T-helper 1 cell treated with Interleukin-12 subunit alpha and Interleukin-12 subunit beta and Interleukin-4 antibody, amounts not matched to agents 30 μg/mL and 1 μg/mL, for 36 hours (primary cell): ENCODE measurements around the gene SIN3A.

Experiments used
- H3K27ac Mint-ChIP-seq: one replicate; pipeline ENCODE4 v1.8.0; 2021; ENCODE audit warnings: mild to moderate bottlenecking, mixed read lengths
- H3K27me3 Mint-ChIP-seq: one replicate; pipeline ENCODE4 v1.8.0; 2021; ENCODE audit warnings: low read depth, mixed read lengths
- H3K36me3 Mint-ChIP-seq: one replicate; pipeline ENCODE4 v1.8.0; 2021; ENCODE audit warnings: low read depth, mixed read lengths
- H3K4me1 Mint-ChIP-seq: one replicate; pipeline ENCODE4 v1.8.0; 2021; ENCODE audit warnings: low read depth, mixed read lengths
- H3K4me3 Mint-ChIP-seq: one replicate; pipeline ENCODE4 v1.8.0; 2021; ENCODE audit warnings: mild to moderate bottlenecking, moderate library complexity, mixed read lengths
- H3K9me3 Mint-ChIP-seq: one replicate; pipeline ENCODE4 v1.8.0; 2021; ENCODE audit warnings: mixed read lengths

The SIN3A gene

DNA sequence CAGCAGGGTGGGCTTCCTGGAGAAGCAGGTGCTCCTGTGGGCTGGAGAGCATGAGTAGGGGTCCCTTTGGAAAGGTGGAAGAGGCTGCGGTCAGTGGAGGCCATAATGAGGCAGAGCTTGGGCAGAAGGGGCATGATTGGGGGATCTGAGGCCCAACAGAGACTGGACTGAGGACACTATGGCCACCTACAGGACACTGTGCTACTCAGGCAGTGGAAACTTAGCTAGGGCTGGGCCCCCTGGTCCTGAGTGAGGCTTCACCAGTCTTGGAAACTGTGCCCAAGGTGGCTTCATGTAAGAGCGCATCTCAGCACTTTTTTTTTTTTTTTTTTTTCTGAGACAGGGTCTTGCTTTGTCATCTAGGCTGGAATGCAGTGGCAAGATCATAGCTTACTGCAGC lies 121.9 kb downstream of the SIN3A start:
- Mint-ChIP-seq H3K4me1 (no peaks in the 10 kb centered on the region), H3K36me3 (no peaks in the 10 kb centered on the region), H3K27ac (no peak overlapping the region), H3K4me3 (no peak overlapping the region), H3K9me3 (no peaks in the 10 kb centered on the region), H3K27me3 (peaks cover 8% of the 10 kb centered on the region)

DNA sequence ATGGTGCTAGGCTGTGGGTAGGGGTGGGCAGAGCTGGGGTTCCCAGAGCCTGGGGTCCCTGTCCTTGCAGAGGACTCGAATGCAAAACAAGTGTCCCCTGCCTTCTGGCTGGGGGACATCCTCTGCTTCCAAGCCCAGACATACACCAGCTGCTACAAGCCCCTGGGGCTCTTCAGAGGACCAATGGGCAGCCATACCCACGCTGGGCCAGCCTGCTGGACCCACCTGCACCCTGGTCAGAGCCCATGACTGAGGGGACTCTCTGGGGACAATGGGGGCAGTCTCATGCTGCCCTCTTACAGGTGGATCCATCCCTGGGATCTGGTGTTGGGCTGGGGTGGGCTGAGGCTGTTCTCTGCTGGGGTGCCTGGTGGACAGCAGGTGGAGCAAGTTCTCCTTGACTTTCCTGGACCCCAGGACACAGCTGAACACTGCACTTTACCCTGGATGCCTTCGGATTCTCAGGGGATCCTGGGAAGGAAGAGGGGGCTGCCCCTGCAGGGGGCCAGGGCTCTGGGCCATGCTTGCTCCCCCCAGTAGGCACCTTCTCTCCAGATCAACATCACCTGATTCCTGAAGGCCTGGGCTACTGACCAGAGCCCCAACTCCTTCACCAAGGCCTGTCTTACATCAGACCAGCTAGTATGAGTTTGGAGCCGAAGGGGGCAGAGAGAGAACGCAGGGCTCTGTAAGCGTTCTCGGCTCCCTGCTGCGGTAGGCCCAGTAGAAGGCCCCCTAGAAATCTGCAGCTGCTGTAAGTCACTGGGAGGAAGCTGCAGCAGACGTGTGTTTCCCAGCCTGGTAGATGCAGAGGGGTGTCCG lies 122.8 kb downstream of the SIN3A start:
- no peaks in the 10 kb centered on the region for H3K9me3 Mint-ChIP-seq
- no peak overlapping the region for H3K4me3 Mint-ChIP-seq
- no peaks in the 10 kb centered on the region for H3K36me3 Mint-ChIP-seq
- no peaks in the 10 kb centered on the region for H3K4me1 Mint-ChIP-seq
- peaks cover 8% of the 10 kb centered on the region for H3K27me3 Mint-ChIP-seq
- H3K27ac Mint-ChIP-seq: no peak overlapping the region

DNA sequence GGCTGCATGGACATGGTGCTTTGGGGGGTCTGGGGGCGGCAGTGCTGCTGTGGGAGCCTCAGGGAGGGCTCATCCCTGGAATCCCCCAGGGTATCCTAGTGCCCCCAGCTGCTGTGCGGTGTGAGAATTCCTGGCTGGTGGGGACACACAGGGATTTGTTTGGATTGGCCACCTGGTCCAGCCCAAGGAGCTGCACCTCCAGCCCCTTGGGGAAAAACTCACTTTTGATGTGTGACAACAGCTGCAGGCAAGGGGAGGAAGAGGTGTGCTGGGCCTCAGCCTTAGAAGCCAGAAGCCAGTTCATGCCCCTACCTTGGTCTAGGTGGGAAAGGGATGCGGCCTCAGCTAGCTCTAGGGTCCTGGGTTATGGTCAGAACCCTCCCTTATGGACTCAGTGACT lies 124.0 kb downstream of the SIN3A start:
- no peaks in the 10 kb centered on the region for H3K36me3 Mint-ChIP-seq
- H3K27me3 Mint-ChIP-seq: peaks cover 8% of the 10 kb centered on the region
- no peaks in the 10 kb centered on the region for H3K4me1 Mint-ChIP-seq
- no peaks in the 10 kb centered on the region for H3K9me3 Mint-ChIP-seq
- no peak overlapping the region for H3K27ac Mint-ChIP-seq
- no peak overlapping the region for H3K4me3 Mint-ChIP-seq

DNA sequence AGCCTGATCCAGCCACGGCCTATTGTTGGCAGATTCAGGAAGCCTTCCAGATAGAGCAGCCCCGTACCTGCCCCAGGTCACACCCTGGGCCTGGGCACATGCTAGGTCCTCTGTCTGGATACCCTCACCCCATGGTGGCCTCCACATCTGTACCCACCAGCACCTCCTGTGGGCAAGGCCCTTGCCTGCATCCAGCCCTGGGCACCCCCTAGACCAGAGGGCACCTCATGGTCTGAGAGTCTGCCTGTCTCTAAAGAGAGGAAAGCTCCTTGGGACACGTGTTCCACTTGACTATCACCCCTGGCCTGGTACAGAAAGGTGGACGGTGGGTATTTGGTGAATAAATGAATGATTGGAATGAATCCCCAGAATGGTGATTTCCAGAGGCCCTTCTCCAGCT lies 124.5 kb downstream of the SIN3A start:
- no peak overlapping the region for H3K4me3 Mint-ChIP-seq
- no peaks in the 10 kb centered on the region for H3K36me3 Mint-ChIP-seq
- H3K27ac Mint-ChIP-seq: no peak overlapping the region
- H3K27me3 Mint-ChIP-seq: peaks cover 7% of the 10 kb centered on the region
- no peaks in the 10 kb centered on the region for H3K4me1 Mint-ChIP-seq
- H3K9me3 Mint-ChIP-seq: no peaks in the 10 kb centered on the region

DNA sequence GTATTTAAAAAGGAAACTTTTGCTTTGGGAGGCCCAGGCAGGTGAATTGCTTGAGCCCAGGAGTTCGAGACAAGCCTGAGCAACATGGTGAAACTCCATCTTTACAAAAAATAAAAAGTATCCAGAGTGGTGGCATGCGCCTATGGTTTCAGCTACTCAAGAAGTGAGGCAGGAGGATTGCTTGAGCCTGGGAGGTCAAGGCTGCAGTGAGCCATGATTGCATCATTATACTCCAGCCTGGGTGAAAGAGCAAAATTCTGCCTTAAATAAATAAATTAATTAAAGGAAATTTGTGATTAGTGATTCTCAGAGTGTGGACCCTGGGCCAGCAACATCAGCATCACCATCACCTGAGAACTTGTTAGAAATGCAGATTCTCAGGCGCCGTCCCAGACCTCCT lies 125.6 kb downstream of the SIN3A start:
- no peaks in the 10 kb centered on the region for H3K36me3 Mint-ChIP-seq
- H3K9me3 Mint-ChIP-seq: no peaks in the 10 kb centered on the region
- H3K27me3 Mint-ChIP-seq: peaks cover 9% of the 10 kb centered on the region
- H3K4me1 Mint-ChIP-seq: no peaks in the 10 kb centered on the region
- no peak overlapping the region for H3K27ac Mint-ChIP-seq
- H3K4me3 Mint-ChIP-seq: no peak overlapping the region

DNA sequence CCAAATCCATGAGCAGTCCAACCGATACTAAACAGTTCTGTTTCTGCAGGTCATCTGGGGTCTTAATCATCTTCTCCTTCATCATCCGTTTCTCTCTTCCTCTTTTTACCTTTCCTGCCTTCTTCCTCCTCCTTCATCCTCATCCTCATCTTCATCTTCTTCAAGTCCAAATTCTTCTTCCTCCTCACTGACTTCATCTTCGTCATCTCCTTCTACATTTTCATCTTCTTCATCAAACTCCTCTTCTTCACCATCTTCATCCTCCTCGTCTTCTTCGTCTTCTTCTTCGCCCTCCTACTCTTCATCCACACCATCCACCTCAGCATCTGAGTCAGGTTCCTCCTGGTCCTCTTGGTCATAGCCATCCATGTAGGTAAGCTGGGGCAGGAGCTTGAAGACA lies 129.8 kb downstream of the SIN3A start:
- H3K4me1 Mint-ChIP-seq: no peaks in the 10 kb centered on the region
- no peak overlapping the region for H3K27ac Mint-ChIP-seq
- peaks cover 8% of the 10 kb centered on the region for H3K27me3 Mint-ChIP-seq
- no peak overlapping the region for H3K4me3 Mint-ChIP-seq
- no peaks in the 10 kb centered on the region for H3K9me3 Mint-ChIP-seq
- H3K36me3 Mint-ChIP-seq: no peaks in the 10 kb centered on the region
